WI38 (cell line): Measurements from ENCODE around the gene OCA2.

ENCODE experiments used
- H3K4me3 ChIP-seq: 2 replicates; pipeline ENCODE4 v1.5.1; 2011; ENCODE audit warnings: low read depth, mild to moderate bottlenecking, control low read depth, low read length
- TF ChIP-seq, protein P1 (sequence below): IDR thresholded peaks from 2 replicates; pipeline ENCODE4 v1.5.1; 2012; ENCODE audit warnings: low read depth, mild to moderate bottlenecking, control low read depth, low read length

The OCA2 gene

DNA sequence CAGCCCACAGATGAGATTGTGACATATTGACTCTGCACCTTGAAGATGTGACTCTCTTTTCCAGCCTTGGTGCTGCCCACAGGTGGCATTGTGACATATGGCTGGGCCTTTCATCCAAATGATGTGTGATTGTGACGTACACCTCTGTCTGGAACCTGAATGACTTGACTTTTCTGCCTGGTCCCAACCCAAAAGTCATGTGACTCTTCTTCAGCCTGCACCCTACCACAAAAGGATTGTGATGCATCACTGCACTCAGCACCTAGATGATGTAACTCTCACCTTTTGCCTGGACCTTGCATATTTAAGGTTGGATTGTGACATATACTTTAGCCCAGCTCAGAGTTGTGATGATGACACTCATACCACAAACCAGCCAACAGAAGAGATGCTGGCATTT lies 204.5 kb downstream of the OCA2 start:
- TF ChIP-seq, protein P1, sequence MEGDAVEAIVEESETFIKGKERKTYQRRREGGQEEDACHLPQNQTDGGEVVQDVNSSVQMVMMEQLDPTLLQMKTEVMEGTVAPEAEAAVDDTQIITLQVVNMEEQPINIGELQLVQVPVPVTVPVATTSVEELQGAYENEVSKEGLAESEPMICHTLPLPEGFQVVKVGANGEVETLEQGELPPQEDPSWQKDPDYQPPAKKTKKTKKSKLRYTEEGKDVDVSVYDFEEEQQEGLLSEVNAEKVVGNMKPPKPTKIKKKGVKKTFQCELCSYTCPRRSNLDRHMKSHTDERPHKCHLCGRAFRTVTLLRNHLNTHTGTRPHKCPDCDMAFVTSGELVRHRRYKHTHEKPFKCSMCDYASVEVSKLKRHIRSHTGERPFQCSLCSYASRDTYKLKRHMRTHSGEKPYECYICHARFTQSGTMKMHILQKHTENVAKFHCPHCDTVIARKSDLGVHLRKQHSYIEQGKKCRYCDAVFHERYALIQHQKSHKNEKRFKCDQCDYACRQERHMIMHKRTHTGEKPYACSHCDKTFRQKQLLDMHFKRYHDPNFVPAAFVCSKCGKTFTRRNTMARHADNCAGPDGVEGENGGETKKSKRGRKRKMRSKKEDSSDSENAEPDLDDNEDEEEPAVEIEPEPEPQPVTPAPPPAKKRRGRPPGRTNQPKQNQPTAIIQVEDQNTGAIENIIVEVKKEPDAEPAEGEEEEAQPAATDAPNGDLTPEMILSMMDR: no peak
- H3K4me3 ChIP-seq: no peak overlapping the region

DNA sequence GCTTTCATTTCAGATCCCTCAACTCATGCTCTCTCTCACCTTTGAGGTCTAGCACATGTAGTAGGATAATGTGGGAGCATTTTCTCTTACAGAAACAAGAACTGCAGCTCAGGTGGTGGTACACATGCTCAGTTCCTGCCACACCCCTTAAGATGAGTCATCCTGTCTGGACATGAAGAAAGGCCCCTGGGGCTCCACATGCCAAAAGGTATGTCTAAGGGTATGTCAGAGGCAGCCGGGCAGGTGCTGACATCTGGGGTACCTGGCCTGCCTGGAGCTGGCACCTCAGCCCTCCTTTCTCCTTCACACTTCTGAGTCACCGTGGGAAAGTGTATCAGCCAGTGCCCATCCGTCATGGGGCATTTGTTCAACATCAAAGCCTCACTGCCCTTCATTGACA lies 209.9 kb downstream of the OCA2 start:
- no peak overlapping the region for H3K4me3 ChIP-seq
- TF ChIP-seq, protein P1: no peak

DNA sequence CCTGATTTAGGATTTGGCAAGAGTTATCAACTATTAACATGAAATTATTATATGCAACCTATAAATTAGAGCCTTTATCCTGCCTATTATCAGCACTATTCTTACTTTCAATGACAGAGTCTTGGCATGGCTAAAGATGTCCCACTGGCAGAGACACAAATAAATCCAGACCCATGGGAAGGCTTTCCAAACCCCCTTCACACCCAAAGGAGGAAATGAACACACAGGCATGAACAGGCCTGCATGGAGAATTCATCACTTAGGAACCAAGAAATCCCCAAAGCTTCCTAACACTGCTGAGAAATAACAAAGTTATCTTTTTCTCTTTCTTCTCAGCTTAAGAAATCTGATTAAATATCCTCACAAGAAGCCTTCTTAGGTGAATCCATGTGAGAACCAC lies 213.9 kb downstream of the OCA2 start:
- H3K4me3 ChIP-seq: no peak overlapping the region
- TF ChIP-seq, protein P1: no peak

DNA sequence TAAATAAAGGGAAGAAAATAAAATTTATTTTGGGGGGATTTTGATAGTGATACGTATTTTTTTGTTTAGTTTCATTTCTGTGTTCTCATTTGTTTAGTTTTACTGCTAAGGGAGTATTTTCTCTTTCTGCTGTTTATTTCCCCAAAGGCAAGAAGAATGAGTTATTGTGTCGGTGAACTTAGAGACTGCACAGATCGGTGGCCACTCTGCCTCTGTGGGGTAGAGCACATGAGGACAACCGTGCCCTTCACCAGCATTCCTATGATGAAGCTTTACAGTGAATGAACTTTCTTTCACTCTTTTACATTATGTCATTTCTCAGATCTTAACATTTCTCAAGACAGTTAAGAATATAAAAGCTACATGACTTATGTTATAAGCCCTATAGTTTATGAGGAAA lies 214.4 kb downstream of the OCA2 start:
- TF ChIP-seq, protein P1: no peak
- no peak overlapping the region for H3K4me3 ChIP-seq

DNA sequence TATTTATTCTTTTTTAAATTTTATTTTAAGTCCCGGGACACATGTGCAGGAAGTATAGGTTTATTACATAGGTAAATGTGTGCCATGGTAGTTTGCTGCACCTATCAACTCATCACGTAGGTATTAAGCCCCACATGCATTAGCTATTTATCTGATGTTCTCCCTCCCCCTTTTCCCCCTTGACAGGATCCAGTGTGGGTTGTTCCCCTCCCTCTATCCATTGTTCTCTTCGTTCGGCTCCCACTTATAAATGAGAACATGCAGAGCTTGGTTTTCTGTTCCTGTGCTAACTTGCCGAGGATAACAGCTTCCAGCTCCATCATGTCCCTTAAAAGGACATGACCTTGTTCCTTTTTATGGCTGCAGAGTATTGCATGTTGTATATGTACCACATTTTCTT lies 220.3 kb downstream of the OCA2 start:
- TF ChIP-seq, protein P1: no peak

DNA sequence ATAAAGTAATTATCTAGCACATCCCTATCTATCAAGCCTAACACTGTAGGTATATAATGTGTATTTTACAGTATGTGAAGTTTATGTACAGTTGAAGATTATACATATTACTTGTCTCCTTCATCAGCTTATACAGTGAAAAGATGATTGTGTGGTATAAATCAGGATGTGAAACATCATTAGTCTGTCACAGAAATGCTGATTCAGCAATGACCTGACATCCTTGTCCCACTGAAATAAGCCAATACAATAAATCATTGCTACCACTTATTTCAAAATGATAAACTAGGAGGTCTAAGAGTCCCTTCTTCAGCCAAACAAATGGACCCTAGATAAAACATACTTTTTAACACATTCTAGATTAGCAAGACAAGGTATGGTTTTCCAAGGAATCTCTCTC lies 225.3 kb downstream of the OCA2 start:
- H3K4me3 ChIP-seq: no peak overlapping the region
- TF ChIP-seq, protein P1: no peak

More for the DNA sequence above, 220.3 kb downstream of the OCA2 start:
- H3K4me3 ChIP-seq: no peak overlapping the region

DNA sequence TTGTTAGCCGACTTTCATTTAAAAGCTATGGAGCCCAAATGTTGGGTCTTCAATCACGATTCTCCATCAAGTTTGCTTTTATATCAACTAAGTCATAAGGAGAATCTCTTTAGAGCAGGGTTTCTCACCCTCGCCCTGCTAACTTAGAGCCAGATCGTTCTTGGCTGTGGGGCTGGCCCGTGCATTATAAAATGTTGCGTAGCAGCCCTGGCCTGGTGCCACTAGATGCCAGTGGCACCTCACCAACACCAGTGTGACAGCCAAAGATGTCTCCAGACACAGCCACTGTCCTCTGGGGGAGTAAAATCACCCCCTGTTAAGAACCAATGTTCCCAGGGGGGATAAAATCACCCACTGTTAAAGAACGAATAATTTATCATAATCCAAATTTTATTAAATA lies 226.1 kb downstream of the OCA2 start:
- TF ChIP-seq, protein P1: no peak
- no peak overlapping the region for H3K4me3 ChIP-seq
